Measurements from ENCODE around the gene WDR45B. TPM values are rescaled to one million over a fixed set of nuclear protein-coding genes. Genes with fewer than 3 reads are reported as not detected.
A peak's percentile ranks its signal among the peaks of the same experiment; 100 is the strongest.
"Not testable (repeated sequence)": the region's sequence is repeated elsewhere in the genome, so short reads cannot be mapped to it uniquely, and the experiment has no call there.

Gene WDR45B
- polyA plus RNA-seq, 6 donors from 2014 or later: 37.9 to 77.8 (median 47.4) TPM

- not testable (repeated sequence) for H3K9me3 Mint-ChIP-seq; H3K36me3 Mint-ChIP-seq; H3K4me3 Mint-ChIP-seq; DNase-seq; H3K27me3 Mint-ChIP-seq; ATAC-seq (ENCODE audit: low read depth in 2 of 2)
- peak overlapping the region; percentile 28 to 84 (median 70) for H3K27ac Mint-ChIP-seq
- H3K4me1 Mint-ChIP-seq: peaks cover 7 to 12% (median 9%) of the 10 kb centered on the region in 3 donors
These were observed 62.2 kb downstream of the WDR45B start for GRCh38 chr17:82585935-82586575.

- no peak for ATAC-seq (ENCODE audit: low read depth in 2 of 2)
- Mint-ChIP-seq H3K9me3 (no peaks in the 10 kb centered on the region), H3K4me1 (peaks cover 7 to 9% (median 8%) of the 10 kb centered on the region in 3 donors), H3K27me3 (no peaks in the 10 kb centered on the region), H3K27ac (no peak overlapping the region), H3K4me3 (no peak overlapping the region), H3K36me3 (peaks cover 7 to 8% of the 10 kb centered on the region in 2 donors)
- DNase-seq: no peak
These were observed 64.5 kb downstream of the WDR45B start for GRCh38 chr17:82583720-82584234.

- H3K36me3 Mint-ChIP-seq: peaks cover 7 to 8% of the 10 kb centered on the region in 2 donors
- peaks cover 7 to 9% (median 8%) of the 10 kb centered on the region in 3 donors for H3K4me1 Mint-ChIP-seq
- H3K27ac Mint-ChIP-seq: no peak overlapping the region
- H3K9me3 Mint-ChIP-seq: no peaks in the 10 kb centered on the region
- no peaks in the 10 kb centered on the region for H3K27me3 Mint-ChIP-seq
- ATAC-seq (ENCODE audit: low read depth in 2 of 2) (no peak), DNase-seq (no peak)
- H3K4me3 Mint-ChIP-seq: no peak overlapping the region
These were observed 65.5 kb downstream of the WDR45B start for GRCh38 chr17:82582709-82583108.

GRCh38 chr17:82582213-82582612, 66.0 kb downstream of the WDR45B start:
- peaks cover 4 to 5% of the 10 kb centered on the region in 2 donors for H3K36me3 Mint-ChIP-seq
- no peak overlapping the region for H3K27ac Mint-ChIP-seq
- ATAC-seq (ENCODE audit: low read depth in 2 of 2) (no peak), DNase-seq (no peak)
- no peak overlapping the region for H3K4me3 Mint-ChIP-seq
- no peaks in the 10 kb centered on the region for H3K27me3 Mint-ChIP-seq
- H3K4me1 Mint-ChIP-seq: peaks cover 5 to 6% (median 5%) of the 10 kb centered on the region in 3 donors
- H3K9me3 Mint-ChIP-seq: no peaks in the 10 kb centered on the region

- not testable (repeated sequence) for H3K27ac Mint-ChIP-seq; H3K9me3 Mint-ChIP-seq; H3K4me3 Mint-ChIP-seq; ATAC-seq (ENCODE audit: low read depth in 2 of 2); DNase-seq; H3K27me3 Mint-ChIP-seq; H3K4me1 Mint-ChIP-seq; H3K36me3 Mint-ChIP-seq
These were observed 68.3 kb downstream of the WDR45B start for GRCh38 chr17:82579969-82580368.

GRCh38 chr17:82577300-82577699, 70.9 kb downstream of the WDR45B start:
- Mint-ChIP-seq H3K27me3 (no peaks in the 10 kb centered on the region), H3K36me3 (peaks cover 3 to 8% of the 10 kb centered on the region in 2 donors), H3K9me3 (no peaks in the 10 kb centered on the region), H3K27ac (no peak overlapping the region), H3K4me1 (peaks cover 0 to 3% (median 0%) of the 10 kb centered on the region in 3 donors), H3K4me3 (no peak overlapping the region)
- no peak for DNase-seq
- no peak for ATAC-seq (ENCODE audit: low read depth in 2 of 2)

- H3K4me3 Mint-ChIP-seq, H3K27ac Mint-ChIP-seq: not testable (repeated sequence)
These were observed 72.5 kb downstream of the WDR45B start for GRCh38 chr17:82575581-82576221.

GRCh38 chr17:82574041-82574440, 74.2 kb downstream of the WDR45B start:
- peaks cover 0 to 3% (median 0%) of the 10 kb centered on the region in 3 donors for H3K4me1 Mint-ChIP-seq
- H3K27ac Mint-ChIP-seq: peak overlapping the region in 1 of 6 donors; percentile 73
- ATAC-seq (ENCODE audit: low read depth in 2 of 2) (no peak), DNase-seq (no peak)
- H3K27me3 Mint-ChIP-seq: no peaks in the 10 kb centered on the region
- no peaks in the 10 kb centered on the region for H3K9me3 Mint-ChIP-seq
- peaks cover 3 to 16% of the 10 kb centered on the region in 2 donors for H3K36me3 Mint-ChIP-seq
- no peak overlapping the region for H3K4me3 Mint-ChIP-seq

More at GRCh38 chr17:82575581-82576221, 72.5 kb downstream of the WDR45B start:
- not testable (repeated sequence) for DNase-seq; ATAC-seq (ENCODE audit: low read depth in 2 of 2); H3K9me3 Mint-ChIP-seq; H3K4me1 Mint-ChIP-seq; H3K27me3 Mint-ChIP-seq
- peaks cover 3 to 16% of the 10 kb centered on the region in 2 donors for H3K36me3 Mint-ChIP-seq

- Mint-ChIP-seq H3K9me3 (no peaks in the 10 kb centered on the region), H3K27me3 (no peaks in the 10 kb centered on the region), H3K27ac (peak overlapping the region in 3 of 6 donors; percentile 7 to 39 (median 7)), H3K4me1 (peaks cover 0 to 3% (median 0%) of the 10 kb centered on the region in 3 donors), H3K4me3 (no peak overlapping the region), H3K36me3 (peaks cover 3 to 16% of the 10 kb centered on the region in 2 donors)
- no peak for ATAC-seq (ENCODE audit: low read depth in 2 of 2)
- DNase-seq: no peak
These were observed 76.4 kb downstream of the WDR45B start for GRCh38 chr17:82571855-82572254.

GRCh38 chr17:82570277-82570676, 78.0 kb downstream of the WDR45B start:
- no peak for ATAC-seq (ENCODE audit: low read depth in 2 of 2)
- Mint-ChIP-seq H3K27ac (peak overlapping the region in 2 of 6 donors; percentile 46 to 88), H3K36me3 (peaks cover 0 to 9% of the 10 kb centered on the region in 2 donors), H3K4me1 (no peaks in the 10 kb centered on the region), H3K9me3 (no peaks in the 10 kb centered on the region), H3K27me3 (no peaks in the 10 kb centered on the region), H3K4me3 (no peak overlapping the region)
- no peak for DNase-seq

GRCh38 chr17:82569621-82570020, 78.6 kb downstream of the WDR45B start:
- Mint-ChIP-seq H3K4me1 (no peaks in the 10 kb centered on the region), H3K4me3 (no peak overlapping the region), H3K36me3 (peaks cover 0 to 8% of the 10 kb centered on the region in 2 donors), H3K27ac (no peak overlapping the region), H3K27me3 (no peaks in the 10 kb centered on the region), H3K9me3 (no peaks in the 10 kb centered on the region)
- DNase-seq (no peak), ATAC-seq (ENCODE audit: low read depth in 2 of 2) (no peak)

- no peaks in the 10 kb centered on the region for H3K27me3 Mint-ChIP-seq
- H3K4me3 Mint-ChIP-seq: no peak overlapping the region
- H3K27ac Mint-ChIP-seq: no peak overlapping the region
- DNase-seq: no peak
- H3K4me1 Mint-ChIP-seq: no peaks in the 10 kb centered on the region
- H3K9me3 Mint-ChIP-seq: no peaks in the 10 kb centered on the region
- H3K36me3 Mint-ChIP-seq: peaks cover 0 to 8% of the 10 kb centered on the region in 2 donors
- ATAC-seq (ENCODE audit: low read depth in 2 of 2): no peak
These were observed 79.2 kb downstream of the WDR45B start for GRCh38 chr17:82568997-82569393.

GRCh38 chr17:82567286-82567685, 81.0 kb downstream of the WDR45B start:
- Mint-ChIP-seq H3K27ac (peak overlapping the region in 1 of 6 donors; percentile 42), H3K4me1 (no peaks in the 10 kb centered on the region), H3K36me3 (peaks cover 0 to 8% of the 10 kb centered on the region in 2 donors), H3K27me3 (no peaks in the 10 kb centered on the region), H3K9me3 (no peaks in the 10 kb centered on the region), H3K4me3 (peak overlapping the region in 1 of 8 donors; percentile 47)
- ATAC-seq (ENCODE audit: low read depth in 2 of 2) (no peak), DNase-seq (no peak)

Data from naive B cell (primary cell).